Neuronal stem cell (in vitro differentiated cells): Measurements from ENCODE around the gene USP46.

Source experiments
- DNase-seq: peaks from one replicate; pipeline ENCODE4 v3.0.0-alpha.2; 2013; ENCODE audit warnings: low spot score
- H2AFZ ChIP-seq: one replicate; pipeline ENCODE4 v1.6.1; 2013; ENCODE audit warnings: mild to moderate bottlenecking, low read length, inconsistent platforms
- H2AK5ac ChIP-seq: 2 replicates; pipeline ENCODE4 v1.6.1; 2013; ENCODE audit warnings: low read depth, mild to moderate bottlenecking, inconsistent platforms, low read length, moderate library complexity, mixed read lengths
- H2BK120ac ChIP-seq: 2 replicates; pipeline ENCODE4 v1.6.1; 2013; ENCODE audit warnings: low read depth, mild to moderate bottlenecking, inconsistent platforms, low read length, moderate library complexity, mixed read lengths
- H2BK12ac ChIP-seq: one replicate; pipeline ENCODE4 v1.6.1; 2013; ENCODE audit warnings: low read length, inconsistent platforms
- H2BK15ac ChIP-seq: 2 replicates; pipeline ENCODE4 v1.6.1; 2013; ENCODE audit warnings: mild to moderate bottlenecking, low read length, inconsistent platforms, mixed read lengths
- H2BK5ac ChIP-seq: one replicate; pipeline ENCODE4 v1.6.1; 2013; ENCODE audit warnings: inconsistent platforms, mild to moderate bottlenecking, low read length, moderate library complexity
- H3K14ac ChIP-seq: one replicate; pipeline ENCODE4 v1.6.1; 2013; ENCODE audit warnings: low read length, inconsistent platforms
- H3K18ac ChIP-seq: 2 replicates; pipeline ENCODE4 v1.6.1; 2013; ENCODE audit warnings: low read length, inconsistent platforms
- H3K23ac ChIP-seq: 2 replicates; pipeline ENCODE4 v1.6.1; 2013; ENCODE audit warnings: low read depth, mild to moderate bottlenecking, mixed read lengths, low read length, inconsistent platforms; ENCODE audit not compliant: poor library complexity
- H3K27ac ChIP-seq: replicated peaks from 3 replicates; pipeline ENCODE4 v1.5.1; 2013; ENCODE audit warnings: low read length, inconsistent platforms
- H3K27me3 ChIP-seq, 3 experiments: 2 replicates each; pipeline ENCODE4 v1.6.1; 2013; ENCODE audit warnings: low read length in 3 of 3, mild to moderate bottlenecking in 2 of 3, inconsistent platforms in 1 of 3, low read depth in 1 of 3, mixed read lengths in 1 of 3, moderate library complexity in 1 of 3; ENCODE audit not compliant: control insufficient read depth in 3 of 3, insufficient read depth in 3 of 3
- H3K36me3 ChIP-seq, 2 donors: replicated peaks in 1 of 2; 2 replicates each; pipeline ENCODE4 v1.6.1; 2013; ENCODE audit warnings: low read length in 2 of 2; ENCODE audit not compliant: control insufficient read depth in 2 of 2, insufficient read depth in 2 of 2
- H3K4ac ChIP-seq: 2 replicates; pipeline ENCODE4 v1.6.1; 2013; ENCODE audit warnings: inconsistent platforms, mild to moderate bottlenecking, low read length, moderate library complexity
- H3K4me1 ChIP-seq, 2 donors: 1 replicate in 1 of 2; 2 replicates in 1 of 2; pipeline ENCODE4 v1.6.1; 2013; ENCODE audit warnings: low read length in 2 of 2, low read depth in 1 of 2; ENCODE audit not compliant: control insufficient read depth in 2 of 2, insufficient read depth in 1 of 2
- H3K4me2 ChIP-seq: one replicate; pipeline ENCODE4 v1.6.1; 2013; ENCODE audit warnings: mild to moderate bottlenecking, low read length, inconsistent platforms; ENCODE audit not compliant: insufficient read depth, poor library complexity, severe bottlenecking
- H3K4me3 ChIP-seq, 2 donors: 2 replicates each; pipeline ENCODE4 v1.5.1; 2013; ENCODE audit warnings: low read length in 2 of 2, mild to moderate bottlenecking in 2 of 2, inconsistent platforms in 1 of 2, moderate library complexity in 1 of 2
- H3K79me1 ChIP-seq: one replicate; pipeline ENCODE4 v1.6.1; 2013; ENCODE audit warnings: low read depth, mild to moderate bottlenecking, inconsistent platforms, low read length, moderate library complexity
- H3K9ac ChIP-seq: one replicate; pipeline ENCODE4 v1.6.1; 2013; ENCODE audit warnings: mild to moderate bottlenecking, low read depth, low read length, inconsistent platforms; ENCODE audit not compliant: poor library complexity
- H3K9me3 ChIP-seq, 2 donors: replicated peaks in 1 of 2; 2 replicates each; pipeline versions ENCODE3 to v1.6.1; 2013; ENCODE audit warnings: low read length in 2 of 2, mild to moderate bottlenecking in 2 of 2, inconsistent platforms in 1 of 2, low read depth in 1 of 2, mixed read lengths in 1 of 2, moderate library complexity in 1 of 2; ENCODE audit not compliant: control insufficient read depth in 2 of 2, insufficient read depth in 1 of 2
- H4K8ac ChIP-seq: one replicate; pipeline ENCODE4 v1.6.1; 2013; ENCODE audit warnings: low read depth, mild to moderate bottlenecking, inconsistent platforms, low read length, moderate library complexity
- H4K91ac ChIP-seq: one replicate; pipeline ENCODE4 v1.6.1; 2013; ENCODE audit warnings: low read length, low read depth, mild to moderate bottlenecking, inconsistent platforms; ENCODE audit not compliant: poor library complexity
- WGBS, 2 donors: extraction: QIAGEN DNeasy Blood & Tissue Kit; methylation state at CpG; one replicate each; pipeline ENCODE4 v1.1.7; 2013; ENCODE audit warnings: missing lambda C conversion rate in 2 of 2, mixed read lengths in 1 of 2; ENCODE audit not compliant: insufficient read length in 2 of 2, insufficient replicate concordance in 1 of 2; ENCODE audit errors: extremely low coverage in 2 of 2; 5-methylcytosine and 5-hydroxymethylcytosine counted together

Gene USP46

DNA sequence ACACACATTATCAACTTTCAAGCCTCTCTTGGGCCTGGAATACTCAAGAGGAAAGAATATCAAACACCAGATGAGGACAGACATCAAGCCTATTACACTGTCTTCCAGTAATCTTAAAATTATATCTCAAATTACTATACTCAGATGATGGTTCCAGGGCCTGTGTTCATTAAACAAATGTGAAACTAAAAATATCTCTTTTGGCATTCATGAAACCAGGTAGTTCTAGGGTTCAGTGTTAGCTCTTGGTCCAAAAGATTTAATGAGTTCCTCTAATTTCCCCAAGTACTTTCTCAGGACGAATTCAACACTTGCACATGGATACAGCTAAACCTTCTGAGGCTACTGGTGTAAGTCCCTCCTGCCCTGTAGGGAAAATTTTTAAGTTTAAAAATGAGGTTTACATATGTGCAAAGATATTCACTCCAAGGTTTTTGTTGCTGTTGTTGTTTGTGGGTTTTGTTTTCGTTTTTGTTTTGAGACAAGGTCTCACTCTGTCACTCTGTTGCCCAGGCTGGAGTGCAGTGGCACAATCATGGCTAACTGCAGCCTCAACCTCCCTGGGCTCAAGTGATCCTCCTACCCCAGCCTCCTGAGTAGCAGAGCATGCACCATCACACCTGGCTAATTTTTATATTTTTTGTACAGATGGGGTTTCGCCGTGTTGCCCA lies 79.4 kb downstream of the USP46 start:
- no peak overlapping the region for H2BK120ac ChIP-seq
- H3K23ac ChIP-seq = no peak overlapping the region
- no peaks in the 10 kb centered on the region for H3K79me1 ChIP-seq
- no CpG with 5 or more reads among the region's 4 CpGs for WGBS, 2 donors
- no peaks in the 10 kb centered on the region for H3K9me3 ChIP-seq
- no peak overlapping the region for H3K9ac ChIP-seq
- H2BK12ac ChIP-seq = no peak overlapping the region
- H3K4me1 ChIP-seq = no peaks in the 10 kb centered on the region
- no peak overlapping the region for H3K27ac ChIP-seq
- no peak overlapping the region for H3K4me2 ChIP-seq
- no peak overlapping the region for H2AK5ac ChIP-seq
- no peak overlapping the region for H4K8ac ChIP-seq
- H3K36me3 ChIP-seq = no peaks in the 10 kb centered on the region
- no peak overlapping the region for H2BK5ac ChIP-seq
- H4K91ac ChIP-seq = no peak overlapping the region
- no peak overlapping the region for H3K18ac ChIP-seq
- no peak overlapping the region for H3K4ac ChIP-seq
- DNase-seq = no peak
- H3K27me3 ChIP-seq = no peaks in the 10 kb centered on the region
- no peak overlapping the region for H3K14ac ChIP-seq
- H2AFZ ChIP-seq = no peak overlapping the region
- no peak overlapping the region for H2BK15ac ChIP-seq
- no peak overlapping the region for H3K4me3 ChIP-seq

DNA sequence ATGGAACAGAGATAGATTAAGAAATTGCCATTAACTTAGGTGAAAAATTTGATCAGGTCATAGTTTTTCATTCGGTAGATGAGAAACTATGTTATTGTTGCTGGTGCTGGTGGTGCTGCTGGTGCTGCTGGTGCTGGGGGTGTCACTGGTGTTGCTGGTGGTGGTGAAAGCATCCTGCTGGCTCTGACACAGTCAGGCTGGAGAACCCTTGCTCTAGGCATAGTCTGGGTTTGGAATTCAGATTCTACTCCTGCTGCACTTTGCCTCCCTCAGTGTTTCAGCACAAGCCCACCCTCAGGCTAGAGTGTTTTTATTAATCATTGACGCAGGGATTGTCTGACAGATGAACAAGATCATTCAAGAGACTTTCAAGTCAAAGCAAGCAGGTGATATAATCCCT lies 80.2 kb downstream of the USP46 start:
- no peak overlapping the region for H3K27ac ChIP-seq
- no peaks in the 10 kb centered on the region for H3K4me1 ChIP-seq
- H3K9ac ChIP-seq = no peak overlapping the region
- no peak overlapping the region for H4K8ac ChIP-seq
- H2AFZ ChIP-seq = no peak overlapping the region
- no peak overlapping the region for H3K4me2 ChIP-seq
- H3K27me3 ChIP-seq = no peaks in the 10 kb centered on the region
- H2BK5ac ChIP-seq = no peak overlapping the region
- H3K23ac ChIP-seq = no peak overlapping the region
- no peak for DNase-seq
- H3K4ac ChIP-seq = no peak overlapping the region
- no peaks in the 10 kb centered on the region for H3K79me1 ChIP-seq
- H3K14ac ChIP-seq = no peak overlapping the region
- no peak overlapping the region for H3K18ac ChIP-seq
- H2AK5ac ChIP-seq = no peak overlapping the region
- WGBS, 2 donors = no CpG with 5 or more reads among the region's 2 CpGs
- no peak overlapping the region for H2BK120ac ChIP-seq
- H3K9me3 ChIP-seq = no peaks in the 10 kb centered on the region
- H2BK15ac ChIP-seq = no peak overlapping the region
- H3K4me3 ChIP-seq = no peak overlapping the region
- no peak overlapping the region for H4K91ac ChIP-seq
- no peak overlapping the region for H2BK12ac ChIP-seq
- H3K36me3 ChIP-seq = no peaks in the 10 kb centered on the region

DNA sequence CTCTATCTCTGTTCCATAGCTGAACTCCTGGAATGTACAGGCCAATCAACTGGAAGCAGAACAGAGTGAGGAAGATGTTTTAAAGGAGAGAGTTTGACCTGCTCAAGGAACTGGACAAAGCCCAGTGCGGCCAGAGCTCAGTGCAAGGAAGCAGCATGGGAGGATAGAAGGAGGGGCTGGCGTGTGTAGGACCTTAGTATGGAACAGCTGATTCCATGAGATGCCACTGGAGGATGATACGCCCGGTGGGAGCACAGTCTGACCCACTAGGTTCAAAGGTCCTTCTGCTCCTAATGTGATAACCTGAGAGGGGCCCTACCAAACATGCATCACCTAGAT lies 81.5 kb downstream of the USP46 start:
- H3K4ac ChIP-seq = no peak overlapping the region
- no peak overlapping the region for H3K4me2 ChIP-seq
- H2BK120ac ChIP-seq = no peak overlapping the region
- no peak overlapping the region for H2BK5ac ChIP-seq
- no peak overlapping the region for H3K9ac ChIP-seq
- no peak overlapping the region for H4K8ac ChIP-seq
- no peaks in the 10 kb centered on the region for H3K4me1 ChIP-seq
- H3K18ac ChIP-seq = no peak overlapping the region
- no peak for DNase-seq
- no peak overlapping the region for H3K23ac ChIP-seq
- H2AK5ac ChIP-seq = no peak overlapping the region
- WGBS, 2 donors = no CpG with 5 or more reads among the region's 4 CpGs
- no peaks in the 10 kb centered on the region for H3K9me3 ChIP-seq
- H3K79me1 ChIP-seq = no peaks in the 10 kb centered on the region
- H3K14ac ChIP-seq = no peak overlapping the region
- no peak overlapping the region for H2AFZ ChIP-seq
- no peak overlapping the region for H2BK15ac ChIP-seq
- H3K36me3 ChIP-seq = no peaks in the 10 kb centered on the region
- no peak overlapping the region for H2BK12ac ChIP-seq
- no peak overlapping the region for H3K4me3 ChIP-seq
- H3K27ac ChIP-seq = no peak overlapping the region
- H4K91ac ChIP-seq = no peak overlapping the region
- H3K27me3 ChIP-seq = no peaks in the 10 kb centered on the region

DNA sequence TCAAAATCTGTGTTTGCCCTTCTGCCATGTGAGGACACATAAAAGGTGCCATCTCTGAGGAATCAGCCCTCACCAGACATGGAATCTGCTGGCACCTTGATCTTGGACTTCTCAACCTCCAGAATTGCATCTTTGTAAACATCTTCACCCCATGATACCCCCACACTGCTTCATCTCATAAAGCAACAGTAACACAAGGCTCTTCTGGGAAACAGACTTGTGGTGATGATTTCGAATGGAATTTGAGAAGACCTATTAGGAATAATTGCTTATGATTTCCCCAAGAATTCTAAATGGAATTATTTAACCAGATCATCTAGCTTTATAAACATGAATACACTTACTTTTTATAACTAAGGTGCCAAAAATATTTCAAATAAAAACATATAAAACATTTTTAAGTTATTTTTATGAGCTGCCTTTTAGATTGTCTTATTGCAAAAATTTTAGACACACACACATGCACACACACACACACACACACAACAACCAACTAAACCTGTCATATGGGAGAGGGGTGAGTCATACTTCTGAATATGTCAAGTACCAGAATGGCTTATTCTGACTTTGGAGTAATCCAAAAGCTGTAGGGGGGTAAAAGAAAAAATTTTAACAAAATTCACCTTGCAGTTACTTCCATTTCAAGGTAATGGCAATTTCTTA lies 82.0 kb downstream of the USP46 start:
- no peaks in the 10 kb centered on the region for H3K79me1 ChIP-seq
- WGBS, 2 donors = no CpG with 5 or more reads among the region's 1 CpG

More for the DNA sequence above, 82.0 kb downstream of the USP46 start:
- Histone ChIP-seq H3K27me3 (no peaks in the 10 kb centered on the region), H3K9me3 (peaks cover 0 to 2% of the 10 kb centered on the region in 2 donors), H2BK12ac (no peak overlapping the region), H3K4me1 (no peaks in the 10 kb centered on the region), H3K9ac (no peak overlapping the region), H4K8ac (no peak overlapping the region), H3K4me3 (no peak overlapping the region), H2BK120ac (no peak overlapping the region), H3K14ac (no peak overlapping the region), H3K27ac (no peak overlapping the region), H2AK5ac (no peak overlapping the region), H3K36me3 (no peaks in the 10 kb centered on the region), H2AFZ (no peak overlapping the region), H3K4ac (no peak overlapping the region), H2BK15ac (no peak overlapping the region), H3K18ac (no peak overlapping the region), H2BK5ac (no peak overlapping the region), H3K4me2 (no peak overlapping the region), H4K91ac (no peak overlapping the region), H3K23ac (no peak overlapping the region)
- DNase-seq = no peak
